ENCODE results near the gene BTBD10. TPM values are rescaled to one million over a fixed set of nuclear protein-coding genes. Genes with fewer than 3 reads are reported as not detected.

The BTBD10 gene
- total RNA-seq, 1 experiment from 2014 or later: 45.0 TPM

DNA sequence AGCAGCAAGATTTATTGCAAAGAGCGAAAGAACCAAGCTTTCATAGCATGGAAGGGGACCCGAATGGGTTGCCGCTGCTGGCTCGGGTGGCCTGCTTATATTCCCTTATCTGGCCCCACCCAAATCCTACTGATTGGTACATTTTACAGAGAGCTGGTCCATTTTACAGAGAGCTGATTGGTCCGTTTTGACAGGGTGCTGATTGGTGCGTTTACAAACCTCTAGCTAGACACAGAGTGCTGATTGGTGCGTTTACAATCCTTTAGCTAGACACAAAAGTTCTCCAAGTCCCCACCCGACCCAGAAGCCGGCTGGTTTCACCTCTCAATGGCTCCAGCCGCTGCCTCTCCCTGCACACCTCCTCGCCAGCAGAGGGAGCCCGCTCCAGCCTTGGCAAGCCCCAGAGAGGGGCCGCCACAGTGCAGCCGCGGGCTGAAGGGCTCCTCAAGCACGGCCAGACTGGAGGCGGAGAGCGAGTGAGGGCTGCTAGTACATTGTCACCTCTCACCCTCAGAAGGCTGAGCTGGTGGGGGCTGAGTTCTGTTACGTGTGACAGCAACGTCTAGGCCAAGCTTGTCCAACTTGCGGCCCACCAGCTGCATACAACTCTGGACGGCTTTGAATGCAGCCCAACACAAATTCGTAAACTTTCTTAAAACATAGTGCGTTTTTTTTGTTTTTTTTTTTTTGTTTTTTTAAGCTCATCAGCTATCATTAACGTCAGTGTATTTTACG is 24.1 kb upstream of the BTBD10 start:
- Histone ChIP-seq H3K9me3 (no peaks in the 10 kb centered on the region), H3K27me3 (replicated peaks; ENCODE audit: control insufficient read depth, insufficient read depth, low read length) (no peaks in the 10 kb centered on the region), H3K4me3 (ENCODE audit: low read depth, low read length) (peak overlapping the region; percentile 43), H3K4me1 (no peaks in the 10 kb centered on the region), H3K36me3 (ENCODE audit: control insufficient read depth, insufficient read depth, low read length) (no peaks in the 10 kb centered on the region)
- Mint-ChIP-seq H3K9me3 (ENCODE audit: unreplicated experiment) (no peaks in the 10 kb centered on the region), H3K27ac (ENCODE audit: unreplicated experiment) (no peak overlapping the region), H3K4me3 (ENCODE audit: unreplicated experiment) (peak overlapping the region; percentile 72), H3K36me3 (ENCODE audit: insufficient read depth, unreplicated experiment) (no peaks in the 10 kb centered on the region), H3K4me1 (ENCODE audit: low read depth, unreplicated experiment) (no peaks in the 10 kb centered on the region), H3K27me3 (ENCODE audit: insufficient read depth, unreplicated experiment) (no peaks in the 10 kb centered on the region)
- peak; percentile 80 to 84 for DNase-seq
- CTCF ChIA-PET: interaction anchor here (0.6 to 1.6 kb wide), 10 partner anchors 9 to 1206 kb away, joined by 3 to 11 read pairs (median 4); partner anchors contain the start of genes BTBD10 and FAR1
- POLR2A ChIA-PET: interaction anchor here (0.6 to 1.6 kb wide), 2 partner anchors 24 to 183 kb away, joined by 3 to 6 read pairs; partner anchors contain the start of gene BTBD10
- TF ChIP-seq, protein P1, sequence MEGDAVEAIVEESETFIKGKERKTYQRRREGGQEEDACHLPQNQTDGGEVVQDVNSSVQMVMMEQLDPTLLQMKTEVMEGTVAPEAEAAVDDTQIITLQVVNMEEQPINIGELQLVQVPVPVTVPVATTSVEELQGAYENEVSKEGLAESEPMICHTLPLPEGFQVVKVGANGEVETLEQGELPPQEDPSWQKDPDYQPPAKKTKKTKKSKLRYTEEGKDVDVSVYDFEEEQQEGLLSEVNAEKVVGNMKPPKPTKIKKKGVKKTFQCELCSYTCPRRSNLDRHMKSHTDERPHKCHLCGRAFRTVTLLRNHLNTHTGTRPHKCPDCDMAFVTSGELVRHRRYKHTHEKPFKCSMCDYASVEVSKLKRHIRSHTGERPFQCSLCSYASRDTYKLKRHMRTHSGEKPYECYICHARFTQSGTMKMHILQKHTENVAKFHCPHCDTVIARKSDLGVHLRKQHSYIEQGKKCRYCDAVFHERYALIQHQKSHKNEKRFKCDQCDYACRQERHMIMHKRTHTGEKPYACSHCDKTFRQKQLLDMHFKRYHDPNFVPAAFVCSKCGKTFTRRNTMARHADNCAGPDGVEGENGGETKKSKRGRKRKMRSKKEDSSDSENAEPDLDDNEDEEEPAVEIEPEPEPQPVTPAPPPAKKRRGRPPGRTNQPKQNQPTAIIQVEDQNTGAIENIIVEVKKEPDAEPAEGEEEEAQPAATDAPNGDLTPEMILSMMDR (IDR thresholded peaks at IDR 0.05; ENCODE audit: insufficient read depth in 1 of 2, low read depth in 1 of 2, low read length in 1 of 2, severe bottlenecking in 1 of 2, unreplicated experiment in 1 of 2): peak; percentile 45 to 76
- intact Hi-C loops (cut with micrococcal nuclease; ENCODE audit: unreplicated experiment): loop anchor here (1.0 kb wide), 1 partner anchor 48 kb away; no protein-coding TSS in a partner anchor
- no TSS peak for BruUV-seq (replicated peaks)

- no peaks in the 10 kb centered on the region for H3K36me3 ChIP-seq (ENCODE audit: control insufficient read depth, insufficient read depth, low read length)
- Mint-ChIP-seq H3K9me3 (ENCODE audit: unreplicated experiment) (peaks cover 9% of the 10 kb centered on the region), H3K4me1 (ENCODE audit: low read depth, unreplicated experiment) (no peaks in the 10 kb centered on the region), H3K27ac (ENCODE audit: unreplicated experiment) (no peak overlapping the region), H3K36me3 (ENCODE audit: insufficient read depth, unreplicated experiment) (no peaks in the 10 kb centered on the region), H3K27me3 (ENCODE audit: insufficient read depth, unreplicated experiment) (no peaks in the 10 kb centered on the region), H3K4me3 (ENCODE audit: unreplicated experiment) (no peak overlapping the region)
- CTCF ChIA-PET: interaction anchor here (0.6 kb wide), 1 partner anchor 1799 kb away, joined by 3 read pairs; no protein-coding TSS in a partner anchor
- no peaks in the 10 kb centered on the region; the same call in 1 of the 2 replicates for H3K9me3 ChIP-seq
- TF ChIP-seq, protein P1 (IDR thresholded peaks at IDR 0.05; ENCODE audit: insufficient read depth in 1 of 2, low read depth in 1 of 2, low read length in 1 of 2, severe bottlenecking in 1 of 2, unreplicated experiment in 1 of 2): no peak
- intact Hi-C loops (cut with micrococcal nuclease; ENCODE audit: unreplicated experiment): no loop called here
- no TSS peak for BruUV-seq (replicated peaks)
- no peak overlapping the region for H3K4me3 ChIP-seq (ENCODE audit: low read depth, low read length)
- peak; percentile 47 to 67 for DNase-seq
- POLR2A ChIA-PET: no interaction called here
- peaks cover 5% of the 10 kb centered on the region; the same call in 1 of the 2 replicates for H3K4me1 ChIP-seq
- H3K27me3 ChIP-seq (replicated peaks; ENCODE audit: control insufficient read depth, insufficient read depth, low read length): no peaks in the 10 kb centered on the region
Observed at GRCh38 chr11:13480198-13480597, 17.2 kb upstream of the BTBD10 start.

DNA sequence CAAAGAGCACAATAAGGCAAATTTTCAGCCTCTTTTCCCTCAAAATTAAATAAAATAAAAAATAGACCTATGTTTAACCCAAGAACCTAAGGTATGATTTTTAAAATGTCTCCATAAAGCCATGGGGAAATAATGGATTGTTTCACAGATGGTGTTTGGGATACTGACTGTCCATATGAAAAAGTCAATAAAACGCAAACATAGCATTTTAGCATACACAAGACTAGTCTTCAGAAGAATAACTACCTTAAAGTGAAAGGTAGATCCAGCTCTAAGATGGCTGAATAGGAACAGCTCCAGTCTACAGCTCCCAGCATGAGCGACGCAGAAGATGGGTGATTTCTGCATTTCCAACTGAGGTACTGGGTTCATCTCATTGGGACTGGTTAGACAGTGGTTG is 16.7 kb upstream of the BTBD10 start:
- Histone ChIP-seq H3K9me3 (no peaks in the 10 kb centered on the region; the same call in 1 of the 2 replicates), H3K4me3 (ENCODE audit: low read depth, low read length) (no peak overlapping the region), H3K27me3 (replicated peaks; ENCODE audit: control insufficient read depth, insufficient read depth, low read length) (no peaks in the 10 kb centered on the region), H3K36me3 (ENCODE audit: control insufficient read depth, insufficient read depth, low read length) (no peaks in the 10 kb centered on the region), H3K4me1 (peaks cover 8% of the 10 kb centered on the region; the same call in 1 of the 2 replicates)
- no peak overlapping the region for H3K27ac Mint-ChIP-seq (ENCODE audit: unreplicated experiment)
- H3K9me3 Mint-ChIP-seq (ENCODE audit: unreplicated experiment): peaks cover 9% of the 10 kb centered on the region
- H3K4me3 Mint-ChIP-seq (ENCODE audit: unreplicated experiment): no peak overlapping the region
- H3K4me1 Mint-ChIP-seq (ENCODE audit: low read depth, unreplicated experiment): no peaks in the 10 kb centered on the region
- POLR2A ChIA-PET: no interaction called here
- BruUV-seq (replicated peaks): no TSS peak
- H3K36me3 Mint-ChIP-seq (ENCODE audit: insufficient read depth, unreplicated experiment): no peaks in the 10 kb centered on the region
- CTCF ChIA-PET: interaction anchor here (0.6 kb wide), 1 partner anchor 1799 kb away, joined by 3 read pairs; no protein-coding TSS in a partner anchor
- TF ChIP-seq, protein P1 (IDR thresholded peaks at IDR 0.05; ENCODE audit: insufficient read depth in 1 of 2, low read depth in 1 of 2, low read length in 1 of 2, severe bottlenecking in 1 of 2, unreplicated experiment in 1 of 2): no peak
- H3K27me3 Mint-ChIP-seq (ENCODE audit: insufficient read depth, unreplicated experiment): no peaks in the 10 kb centered on the region
- DNase-seq: no peak
- intact Hi-C loops (cut with micrococcal nuclease; ENCODE audit: unreplicated experiment): no loop called here
